IMR-90 (cell line): Measurements from ENCODE around the gene IGF2R. TPM values are rescaled to one million over a fixed set of nuclear protein-coding genes. Genes with fewer than 3 reads are reported as not detected.

Experiments
- ATAC-seq: fragments of 200-7000 bp; cut with Tn5 transposase; 2 replicates; pipeline ENCODE4 v1.9.1; 2020; ENCODE audit warnings: low read depth, mild to moderate bottlenecking, moderate library complexity
- BruUV-seq: library from RNA; stranded (reverse); fragments of 400-500 nt; replicated peaks from 2 replicates; lab custom pipeline; 2021; lab: Mats Ljungman, UMichigan
- CTCF ChIA-PET: fragments of 300-600 bp; formaldehyde crosslinking; extraction: SDS; loops from one replicate; lab custom pipeline; 2021; ENCODE audit warnings: antibody characterized with exemption; lab: Yijun Ruan, JAX
- POLR2A ChIA-PET: fragments of 300-600 bp; sonication (Branson Sonifier 250); formaldehyde crosslinking; loops from one replicate; lab custom pipeline; 2022; ENCODE audit warnings: antibody characterized with exemption; ENCODE audit not compliant: unreplicated experiment; lab: Charles Lee
- DNase-seq: peaks from one replicate; pipeline ENCODE4 v3.0.0; 2013
- H2AFZ ChIP-seq: replicated peaks from 2 replicates; pipeline ENCODE3; 2013; ENCODE audit warnings: low read length, mild to moderate bottlenecking; ENCODE audit not compliant: poor library complexity
- H2AK5ac ChIP-seq: 2 replicates; pipeline ENCODE4 v1.6.1; 2013; ENCODE audit warnings: low read depth, low read length, inconsistent platforms
- H2AK9ac ChIP-seq: replicated peaks from 2 replicates; pipeline ENCODE3; 2013; ENCODE audit warnings: mild to moderate bottlenecking, low read depth, low read length, moderate library complexity; ENCODE audit not compliant: poor library complexity
- H2BK120ac ChIP-seq: 2 replicates; pipeline ENCODE4 v1.6.1; 2013; ENCODE audit warnings: low read depth, low read length, inconsistent platforms
- H2BK15ac ChIP-seq: 3 replicates; pipeline ENCODE4 v1.6.1; 2013; ENCODE audit warnings: low read depth, low read length, inconsistent platforms
- H2BK20ac ChIP-seq: 2 replicates; pipeline ENCODE4 v1.6.1; 2013; ENCODE audit warnings: low read depth, mild to moderate bottlenecking, inconsistent platforms, low read length, moderate library complexity
- H2BK5ac ChIP-seq: 2 replicates; pipeline ENCODE4 v1.6.1; 2013; ENCODE audit warnings: mild to moderate bottlenecking, low read depth, low read length, inconsistent platforms; ENCODE audit not compliant: poor library complexity, severe bottlenecking
- H3K14ac ChIP-seq: replicated peaks from 2 replicates; pipeline ENCODE4 v1.6.1; 2013; ENCODE audit warnings: low read depth, low read length, inconsistent platforms
- H3K18ac ChIP-seq: 2 replicates; pipeline ENCODE4 v1.6.1; 2013; ENCODE audit warnings: low read depth, low read length, control low read depth
- H3K23ac ChIP-seq: 2 replicates; pipeline ENCODE4 v1.6.1; 2013; ENCODE audit warnings: low read depth, low read length, inconsistent platforms
- H3K27ac ChIP-seq: 2 replicates; pipeline ENCODE4 v1.5.1; 2013; ENCODE audit warnings: mild to moderate bottlenecking, control low read depth, low read length; ENCODE audit not compliant: insufficient read depth
- H3K27me3 ChIP-seq: 2 replicates; pipeline ENCODE4 v1.6.1; 2013; ENCODE audit warnings: low read length; ENCODE audit not compliant: control insufficient read depth, insufficient read depth
- H3K36me3 ChIP-seq: 2 replicates; pipeline ENCODE4 v1.6.1; 2013; ENCODE audit warnings: low read length, mixed read lengths; ENCODE audit not compliant: control insufficient read depth, insufficient read depth
- H3K4ac ChIP-seq: 2 replicates; pipeline ENCODE4 v1.6.1; 2013; ENCODE audit warnings: low read depth, low read length, inconsistent platforms
- H3K4me1 ChIP-seq: 2 replicates; pipeline ENCODE4 v1.6.1; 2013; ENCODE audit warnings: low read length, mixed read lengths; ENCODE audit not compliant: control insufficient read depth, insufficient read depth
- H3K4me2 ChIP-seq: 2 replicates; pipeline ENCODE4 v1.6.1; 2013; ENCODE audit warnings: low read depth, mild to moderate bottlenecking, control low read depth, low read length, moderate library complexity
- H3K4me3 ChIP-seq: 2 replicates; pipeline ENCODE4 v1.5.1; 2013; ENCODE audit warnings: low read depth, mild to moderate bottlenecking, control low read depth, low read length, moderate library complexity; ENCODE audit not compliant: insufficient read depth
- H3K56ac ChIP-seq: 2 replicates; pipeline ENCODE4 v1.6.1; 2013; ENCODE audit warnings: low read length, inconsistent platforms; ENCODE audit not compliant: insufficient read depth; ENCODE audit errors: extremely low read depth
- H3K79me1 ChIP-seq, 2 experiments: 2 replicates each; pipeline ENCODE4 v1.6.1; 2013; ENCODE audit warnings: low read length in 2 of 2, inconsistent platforms in 1 of 2, low read depth in 1 of 2
- H3K9ac ChIP-seq: 2 replicates; pipeline ENCODE4 v1.6.1; 2013; ENCODE audit warnings: low read depth, low read length, control low read depth
- H3K9me1 ChIP-seq: 2 replicates; pipeline ENCODE4 v1.6.1; 2013; ENCODE audit warnings: low read length, inconsistent platforms; ENCODE audit not compliant: insufficient read depth
- H3K9me3 ChIP-seq: 2 replicates; pipeline ENCODE4 v1.6.1; 2013; ENCODE audit warnings: low read length; ENCODE audit not compliant: control insufficient read depth, insufficient read depth
- H4K20me1 ChIP-seq: 2 replicates; pipeline ENCODE4 v1.6.1; 2013; ENCODE audit warnings: low read length, inconsistent platforms; ENCODE audit not compliant: insufficient read depth
- H4K5ac ChIP-seq: 2 replicates; pipeline ENCODE4 v1.6.1; 2013; ENCODE audit warnings: mild to moderate bottlenecking, low read depth, low read length, control low read depth
- H4K8ac ChIP-seq, 2 experiments: 2 replicates each; pipeline ENCODE4 v1.6.1; 2013; ENCODE audit warnings: low read depth in 2 of 2, low read length in 2 of 2, control low read depth in 1 of 2, inconsistent platforms in 1 of 2
- H4K91ac ChIP-seq: 2 replicates; pipeline ENCODE4 v1.6.1; 2013; ENCODE audit warnings: low read depth, low read length, inconsistent platforms; ENCODE audit not compliant: insufficient read depth
- RAD21 ChIP-seq: IDR thresholded peaks from 2 replicates; pipeline ENCODE4 v1.6.1; 2012; ENCODE audit warnings: low read length, improper control_type of control experiment
- WGBS, 2 experiments: methylation state at CpG; one replicate each; pipeline versions ENCODE4 v1.1.5 to v1.1.7; 2013; ENCODE audit warnings: missing lambda C conversion rate in 2 of 2; ENCODE audit not compliant: insufficient read length in 1 of 2; ENCODE audit errors: extremely low coverage in 2 of 2; 5-methylcytosine and 5-hydroxymethylcytosine counted together
- dilution Hi-C: fragments of 300-500 bp; cut with HindIII; formaldehyde crosslinking; loops from one replicate; pipeline ENCODE4 v1.14.3; 2018; ENCODE audit warnings: low sequenced_read_pairs; ENCODE audit not compliant: unreplicated experiment
- in situ Hi-C: fragments of 300-500 bp; cut with MboI; formaldehyde crosslinking; loops from 3 replicates; pipeline ENCODE4 v1.14.3; 2019; ENCODE audit warnings: low sequenced_read_pairs, inconsistent platforms, mixed read lengths
- intact Hi-C: fragments of 100-400 bp; cut with micrococcal nuclease; formaldehyde crosslinking; loops from 2 replicates; pipeline ENCODE4 v1.10.0; 2022
- polyA plus RNA-seq, 3 experiments: library from polyadenylated mRNA; depleted of rRNA; stranded (reverse); fragments of >200 nt; gene quantifications; 2 replicates each; pipeline ENCODE4 v1.2.3, GENCODE V29; 2012; ENCODE audit warnings: low replicate concordance in 1 of 3
- total RNA-seq: library from RNA; depleted of rRNA; stranded (reverse); fragments of >200 nt; gene quantifications from 2 replicates; pipeline ENCODE4 v1.2.3, GENCODE V29; 2012

The IGF2R gene
- total and polyA plus RNA-seq, 2 of the 4 experiments (the other 2 are of a cell fraction): 33.2 to 41.4 TPM

DNA sequence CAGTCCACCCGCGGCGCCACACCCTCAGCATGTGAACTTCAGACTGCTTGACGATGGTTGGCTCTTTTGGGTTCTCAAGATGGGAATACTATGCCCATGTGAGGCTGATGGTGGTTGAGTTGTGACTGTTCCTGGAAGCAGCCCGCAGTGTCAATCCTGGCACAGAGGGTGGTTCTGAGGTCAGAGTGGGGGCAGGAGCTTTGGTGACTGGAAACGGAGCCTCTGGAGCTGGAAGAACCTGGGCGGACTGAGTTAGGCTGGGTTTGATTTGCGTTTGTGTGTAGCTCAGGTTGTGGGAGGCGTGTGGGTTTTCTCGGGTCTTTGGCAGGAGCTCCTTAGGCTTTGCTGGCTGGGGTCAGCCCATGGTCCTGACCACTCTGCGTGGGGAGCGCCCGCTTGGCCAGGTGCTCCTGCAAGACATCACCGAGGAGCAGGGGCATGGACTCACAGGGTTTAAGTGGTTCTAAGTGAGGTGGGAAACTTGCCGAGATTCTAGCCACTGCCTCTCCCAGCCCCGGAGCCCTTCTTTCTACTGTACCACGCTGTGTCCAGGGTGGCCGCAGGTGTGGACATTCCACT lies 115.4 kb downstream of the IGF2R start:
- POLR2A ChIA-PET: no interaction called here
- Histone ChIP-seq H3K18ac (no peak overlapping the region), H3K4ac (no peak overlapping the region), H2AK9ac (no peak overlapping the region), H3K4me1 (peaks cover 5% of the 10 kb centered on the region; the same call in 1 of the 2 replicates), H3K4me2 (no peak overlapping the region), H4K8ac (no peak overlapping the region), H3K23ac (no peak overlapping the region), H3K56ac (no peak overlapping the region), H2BK15ac (no peak overlapping the region), H3K9me3 (no peaks in the 10 kb centered on the region), H4K20me1 (no peaks in the 10 kb centered on the region), H2BK5ac (no peak overlapping the region), H2AK5ac (no peak overlapping the region), H3K9me1 (0 out of 2 replicates have a peak, but pooled peaks cover 8% of the 10 kb centered on the region), H2AFZ (no peak overlapping the region), H3K79me1 (peaks cover 0 to 4% of the 10 kb centered on the region in 2 experiments; a peak in 2 of 4 replicates), H4K5ac (no peak overlapping the region), H3K36me3 (peaks cover 60% of the 10 kb centered on the region), H3K27me3 (no peaks in the 10 kb centered on the region), H4K91ac (no peak overlapping the region), H3K27ac (no peak overlapping the region), H2BK120ac (no peak overlapping the region), H2BK20ac (no peak overlapping the region), H3K9ac (no peak overlapping the region), H3K14ac (no peak overlapping the region), H3K4me3 (no peak overlapping the region)
- dilution Hi-C loops (no loop called here), intact Hi-C loops (no loop called here), in situ Hi-C loops (no loop called here)
- ATAC-seq (no peak), DNase-seq (no peak)
- WGBS, 2 experiments: 100% methylated on average over 2 of the region's 18 CpGs; no CpG with 5 or more reads in 1 of the 2 experiments
- CTCF ChIA-PET: no interaction called here
- no peak for TF ChIP-seq RAD21
- BruUV-seq: no TSS peak
